AG09309 (cell line): ENCODE measurements around the gene CHEK1.
"Not testable (repeated sequence)": the region's sequence is repeated elsewhere in the genome, so short reads cannot be mapped to it uniquely, and the experiment has no call there.

Source experiments
- DNase-seq: peaks from one replicate; pipeline ENCODE4 v3.0.0-alpha.2; 2010; ENCODE audit warnings: low read depth
- H3K4me3 ChIP-seq: 2 replicates; pipeline ENCODE4 v1.5.1; 2011; ENCODE audit warnings: mild to moderate bottlenecking, low read depth, low read length, moderate library complexity; ENCODE audit not compliant: control insufficient read depth
- TF ChIP-seq, protein P1 (sequence below): IDR thresholded peaks from 2 replicates; pipeline ENCODE4 v1.5.1; 2011; ENCODE audit warnings: mild to moderate bottlenecking, low read depth, low read length, inconsistent platforms; ENCODE audit not compliant: insufficient read depth, control insufficient read depth; ENCODE audit errors: missing control alignments

The CHEK1 gene

DNA sequence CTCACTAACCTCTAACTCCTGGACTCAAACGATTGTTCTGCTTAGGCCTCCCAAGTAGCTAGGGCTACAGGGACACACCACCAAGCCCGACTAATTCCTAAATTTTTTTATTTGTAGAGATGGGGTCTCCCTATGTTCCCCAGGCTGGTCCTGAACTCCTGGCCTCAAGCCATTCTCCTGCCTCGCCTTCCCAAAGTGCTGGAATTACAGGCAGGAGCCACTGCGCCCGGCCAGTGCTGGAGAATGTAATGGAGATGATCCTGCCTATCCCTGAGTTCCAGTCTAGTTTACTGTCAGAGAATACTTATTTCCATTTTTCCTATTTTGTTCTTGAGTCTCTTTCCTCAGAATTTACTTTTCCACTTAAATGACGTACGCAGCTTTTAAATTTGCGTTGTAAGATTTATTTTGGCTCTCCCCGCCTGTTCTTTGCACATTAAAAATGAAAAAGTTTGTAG is at the start of gene CHEK1:
TSS of gene CHEK1 (plus strand) at position 408 of the 458 bp plus-strand sequence. CDS start 1,606 bp downstream, outside the sequence.
- no peak for DNase-seq
- H3K4me3 ChIP-seq: peak within 1 kb of the TSS; percentile 84
- TF ChIP-seq, protein P1, sequence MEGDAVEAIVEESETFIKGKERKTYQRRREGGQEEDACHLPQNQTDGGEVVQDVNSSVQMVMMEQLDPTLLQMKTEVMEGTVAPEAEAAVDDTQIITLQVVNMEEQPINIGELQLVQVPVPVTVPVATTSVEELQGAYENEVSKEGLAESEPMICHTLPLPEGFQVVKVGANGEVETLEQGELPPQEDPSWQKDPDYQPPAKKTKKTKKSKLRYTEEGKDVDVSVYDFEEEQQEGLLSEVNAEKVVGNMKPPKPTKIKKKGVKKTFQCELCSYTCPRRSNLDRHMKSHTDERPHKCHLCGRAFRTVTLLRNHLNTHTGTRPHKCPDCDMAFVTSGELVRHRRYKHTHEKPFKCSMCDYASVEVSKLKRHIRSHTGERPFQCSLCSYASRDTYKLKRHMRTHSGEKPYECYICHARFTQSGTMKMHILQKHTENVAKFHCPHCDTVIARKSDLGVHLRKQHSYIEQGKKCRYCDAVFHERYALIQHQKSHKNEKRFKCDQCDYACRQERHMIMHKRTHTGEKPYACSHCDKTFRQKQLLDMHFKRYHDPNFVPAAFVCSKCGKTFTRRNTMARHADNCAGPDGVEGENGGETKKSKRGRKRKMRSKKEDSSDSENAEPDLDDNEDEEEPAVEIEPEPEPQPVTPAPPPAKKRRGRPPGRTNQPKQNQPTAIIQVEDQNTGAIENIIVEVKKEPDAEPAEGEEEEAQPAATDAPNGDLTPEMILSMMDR: no peak

DNA sequence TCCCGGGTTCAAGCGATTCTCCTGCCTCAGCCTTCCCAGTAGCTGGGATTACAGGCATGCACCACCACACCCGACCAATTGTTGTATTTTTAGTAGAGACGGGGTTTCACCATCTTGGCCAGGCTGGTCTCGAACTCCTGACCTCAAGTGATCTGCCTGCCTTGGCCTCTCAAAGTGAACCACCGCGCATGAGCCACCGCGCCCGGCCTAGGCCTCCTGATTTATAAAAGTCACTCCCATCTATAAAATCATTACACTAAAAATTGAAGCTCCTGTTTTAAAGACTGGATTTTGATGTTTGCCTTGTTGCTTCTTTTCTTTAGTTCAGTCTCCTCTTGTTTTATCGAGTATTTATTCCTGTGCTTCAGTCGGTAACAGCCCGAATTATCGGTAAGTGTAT is 47.8 kb upstream of the CHEK1 start:
- H3K4me3 ChIP-seq, DNase-seq: not testable (repeated sequence)

DNA sequence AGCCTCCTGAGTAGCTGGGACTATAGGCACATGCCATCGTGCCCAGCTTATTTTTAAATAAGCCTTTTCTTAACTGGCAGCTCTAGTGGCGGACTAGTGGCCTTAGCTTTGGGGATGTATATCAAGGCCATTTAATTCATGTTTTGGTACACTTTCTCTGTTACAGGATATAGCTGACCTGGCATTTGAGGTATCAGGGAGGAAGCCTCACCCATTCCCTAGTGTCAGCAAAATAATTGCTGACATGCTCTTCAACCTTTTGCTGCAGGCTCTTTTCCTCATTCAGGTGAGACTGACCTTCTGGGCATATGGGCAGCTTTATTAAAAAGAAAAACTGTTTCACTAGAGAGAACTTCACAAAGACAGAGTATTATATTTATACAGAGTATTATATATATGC is 46.2 kb upstream of the CHEK1 start:
- H3K4me3 ChIP-seq: no peak overlapping the region
- DNase-seq: no peak

DNA sequence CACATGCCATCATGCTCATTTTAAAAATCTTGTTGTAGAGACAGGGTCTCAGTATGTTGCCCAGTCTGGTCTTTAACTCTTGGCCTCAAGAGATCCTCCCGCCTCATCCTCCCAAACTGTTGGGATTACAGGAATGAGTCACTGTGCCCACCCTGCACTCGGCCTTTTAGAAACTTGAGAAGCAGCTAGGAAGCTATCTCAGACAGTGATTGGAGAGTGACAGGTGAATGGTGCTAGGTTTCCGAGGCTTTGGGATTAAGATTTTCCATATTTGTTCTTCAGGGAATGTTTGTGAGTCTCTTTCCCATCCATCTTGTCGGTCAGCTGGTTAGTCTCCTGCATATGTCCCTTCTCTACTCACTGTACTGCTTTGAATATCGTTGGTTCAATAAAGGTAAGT is 45.2 kb upstream of the CHEK1 start:
- no peak overlapping the region for H3K4me3 ChIP-seq
- DNase-seq: no peak
- TF ChIP-seq, protein P1: no peak

More for the DNA sequence above, 46.2 kb upstream of the CHEK1 start:
- TF ChIP-seq, protein P1: no peak

DNA sequence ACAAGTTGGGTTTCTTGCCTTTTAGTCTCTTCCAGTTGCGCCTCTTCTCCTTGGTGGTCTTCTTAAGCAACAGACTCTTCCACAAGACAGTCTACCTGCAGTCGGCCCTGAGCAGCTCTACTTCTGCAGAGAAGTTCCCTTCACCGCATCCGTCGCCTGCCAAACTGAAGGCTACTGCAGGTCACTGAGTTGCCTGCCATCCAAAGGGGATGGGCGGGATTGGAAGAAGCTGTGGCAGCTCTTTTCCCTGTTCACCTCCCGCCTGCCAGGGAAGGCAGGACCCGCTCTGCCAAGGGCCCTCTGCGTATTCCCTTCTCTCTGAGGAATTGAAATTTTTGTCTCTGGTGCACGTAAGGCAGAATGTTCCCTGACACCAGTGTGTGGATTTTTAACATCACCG is 41.5 kb upstream of the CHEK1 start:
- DNase-seq: no peak
- TF ChIP-seq, protein P1: no peak

DNA sequence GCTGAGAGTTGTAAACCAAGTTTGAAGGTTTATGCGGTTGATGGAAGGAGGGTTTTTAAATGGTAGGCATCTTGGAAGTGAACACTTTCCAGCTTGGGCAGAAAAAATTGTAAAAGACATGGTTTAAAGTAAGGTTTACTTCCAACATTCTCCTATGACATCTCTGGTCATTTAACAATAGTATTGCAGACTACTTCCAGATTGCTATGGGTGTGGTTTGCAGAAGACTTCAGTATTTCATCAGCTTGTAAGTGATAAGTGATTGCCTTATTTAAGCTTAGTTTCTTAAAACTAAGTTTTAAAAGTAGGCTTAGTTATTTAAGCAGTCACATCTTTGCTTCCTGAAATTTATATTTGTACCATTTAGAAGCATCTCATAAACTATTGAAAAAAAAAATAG is 39.5 kb upstream of the CHEK1 start:
- H3K4me3 ChIP-seq: no peak overlapping the region
- no peak for DNase-seq
- TF ChIP-seq, protein P1: no peak

More for the DNA sequence above, 41.5 kb upstream of the CHEK1 start:
- H3K4me3 ChIP-seq: no peak overlapping the region

DNA sequence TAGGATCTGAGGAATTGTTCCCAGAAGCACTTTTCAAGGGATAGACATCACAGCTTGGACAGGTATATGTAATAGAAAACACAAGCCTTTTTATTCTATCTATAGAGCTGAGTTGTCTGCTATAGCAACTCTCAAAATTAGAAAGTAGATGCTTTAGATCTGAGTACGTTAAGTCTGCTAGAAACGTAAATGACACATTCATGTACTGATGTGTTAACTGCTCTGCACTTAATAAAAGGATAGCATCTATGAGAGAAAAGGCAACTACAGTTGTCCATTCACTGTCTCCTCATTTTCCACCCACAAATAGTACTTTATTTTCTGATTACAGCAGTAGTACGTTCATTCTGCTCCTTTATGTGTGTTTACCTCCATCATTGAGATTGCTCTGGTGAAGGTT is 38.3 kb upstream of the CHEK1 start:
- DNase-seq: no peak
- TF ChIP-seq, protein P1: no peak

More for the DNA sequence above, 38.3 kb upstream of the CHEK1 start:
- H3K4me3 ChIP-seq: no peak overlapping the region
